ENCODE data around the gene GNPTAB.
A peak's percentile ranks its signal among the peaks of the same experiment; 100 is the strongest.

The GNPTAB gene

DNA sequence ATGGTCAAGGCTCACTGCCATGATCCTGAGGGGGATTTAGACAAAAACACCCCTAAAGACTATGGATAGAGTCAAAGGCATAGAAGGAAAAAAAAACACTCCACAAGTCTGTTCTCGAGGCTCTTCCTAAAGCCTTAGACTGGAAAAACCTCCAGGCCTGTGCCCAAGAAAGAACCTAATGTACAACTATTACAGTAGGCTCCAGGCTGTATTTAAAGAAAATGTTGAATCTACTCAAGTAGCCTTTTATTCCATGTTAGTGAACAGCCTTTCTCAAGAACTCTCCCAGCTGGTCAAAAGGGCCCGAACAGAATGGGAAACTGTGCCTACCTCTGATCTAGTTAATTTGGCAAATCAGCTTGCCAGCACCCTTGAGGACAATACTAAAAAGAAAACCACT is 28.3 kb downstream of the GNPTAB start:
- DNase-seq, result no peak

DNA sequence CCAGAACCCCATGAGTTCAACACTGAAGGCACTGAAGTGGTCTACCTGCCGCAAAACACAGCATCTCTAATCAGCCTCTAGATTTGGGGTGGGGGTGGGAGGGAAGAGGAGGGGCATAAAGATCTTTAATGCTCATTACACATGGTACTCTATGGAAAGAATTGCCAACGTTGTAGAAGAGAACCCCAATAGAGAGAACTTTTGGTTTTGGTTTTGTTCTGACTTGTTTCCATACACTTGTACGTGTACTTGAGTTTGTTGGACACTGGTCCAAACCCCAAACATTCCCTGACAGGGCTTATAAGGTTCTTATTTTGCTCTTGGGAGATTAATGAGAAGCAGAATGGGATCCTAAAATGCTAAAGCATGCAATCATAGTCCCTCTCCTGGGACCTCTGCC is 31.0 kb downstream of the GNPTAB start:
- DNase-seq, result peak; percentile 53

DNA sequence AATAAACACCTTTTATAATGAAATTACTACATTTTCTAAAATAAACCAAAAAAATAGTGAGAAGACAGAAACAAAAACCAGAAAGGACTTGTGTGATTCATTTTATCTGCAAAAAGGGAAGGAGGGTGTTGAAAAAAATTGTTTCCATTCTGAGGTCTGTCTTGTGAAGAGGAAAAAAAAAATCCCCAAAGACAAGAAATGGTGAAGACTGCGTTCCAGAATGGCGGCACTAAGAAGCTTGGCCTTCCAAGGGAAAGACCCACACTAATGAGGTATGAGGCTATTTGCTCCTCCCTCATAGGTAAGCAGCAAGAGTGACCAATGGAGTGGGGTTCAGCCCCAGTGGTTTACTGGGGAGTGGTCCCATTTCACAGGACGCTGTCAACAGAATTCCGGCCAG is 35.0 kb downstream of the GNPTAB start:
- DNase-seq, result peak; percentile 39

DNA sequence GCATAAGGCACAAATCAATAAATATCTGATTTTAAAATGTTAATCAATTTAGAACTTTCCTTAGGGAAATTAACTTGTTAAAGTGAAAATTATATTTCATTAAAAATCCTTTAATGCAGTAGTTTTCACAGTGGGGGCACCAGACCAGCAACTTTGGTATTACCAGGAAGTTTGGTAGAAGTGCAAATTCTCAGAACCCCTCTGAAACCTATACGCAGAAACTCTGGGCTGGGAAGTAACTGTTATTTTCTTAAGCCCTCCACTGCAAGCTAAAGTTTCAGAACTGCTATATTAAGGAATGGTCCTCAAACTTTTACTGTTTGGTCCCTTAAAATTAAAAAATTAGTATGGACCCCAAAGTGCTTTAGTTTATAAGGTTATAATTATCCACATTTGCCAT is 35.7 kb downstream of the GNPTAB start:
- peak; percentile 69 for DNase-seq

DNA sequence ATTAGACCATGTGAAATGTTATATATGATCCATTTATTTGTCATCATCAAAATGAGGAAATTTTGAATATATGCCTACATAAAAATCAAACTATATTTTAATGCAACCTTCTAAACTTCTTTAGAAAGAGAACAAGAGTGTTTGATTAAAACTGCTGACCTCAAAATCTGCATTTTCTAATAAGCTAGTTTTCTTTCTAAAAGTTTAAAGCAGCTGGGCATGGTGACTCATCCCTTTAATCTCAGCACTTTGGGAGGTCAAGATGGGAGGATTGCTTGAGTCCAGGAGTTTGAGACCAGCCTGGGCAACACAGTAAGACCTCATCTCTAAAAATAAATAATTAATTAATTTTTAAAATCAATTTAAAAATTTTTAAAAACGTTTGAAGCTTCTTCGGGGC is 36.2 kb downstream of the GNPTAB start:
- DNase-seq, result peak; percentile 30

DNA sequence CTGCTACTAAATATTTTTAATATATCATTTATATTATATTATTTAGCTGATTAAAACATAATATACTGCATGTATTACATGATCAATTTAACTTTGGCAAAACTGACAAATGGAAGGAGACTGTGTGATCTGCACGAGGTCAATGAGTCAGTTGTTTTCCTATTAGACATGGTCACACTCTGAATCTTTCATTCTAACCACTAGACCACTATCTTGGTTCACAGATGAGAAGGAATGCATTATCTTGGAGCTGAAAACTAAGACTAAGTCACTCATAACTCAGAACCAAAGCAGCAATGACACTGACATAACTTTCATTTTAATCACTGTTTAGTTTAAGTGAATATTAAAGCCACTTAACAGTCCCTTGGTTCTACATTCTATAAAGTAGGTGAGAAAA is 37.4 kb downstream of the GNPTAB start:
- DNase-seq, result peak; percentile 85

DNA sequence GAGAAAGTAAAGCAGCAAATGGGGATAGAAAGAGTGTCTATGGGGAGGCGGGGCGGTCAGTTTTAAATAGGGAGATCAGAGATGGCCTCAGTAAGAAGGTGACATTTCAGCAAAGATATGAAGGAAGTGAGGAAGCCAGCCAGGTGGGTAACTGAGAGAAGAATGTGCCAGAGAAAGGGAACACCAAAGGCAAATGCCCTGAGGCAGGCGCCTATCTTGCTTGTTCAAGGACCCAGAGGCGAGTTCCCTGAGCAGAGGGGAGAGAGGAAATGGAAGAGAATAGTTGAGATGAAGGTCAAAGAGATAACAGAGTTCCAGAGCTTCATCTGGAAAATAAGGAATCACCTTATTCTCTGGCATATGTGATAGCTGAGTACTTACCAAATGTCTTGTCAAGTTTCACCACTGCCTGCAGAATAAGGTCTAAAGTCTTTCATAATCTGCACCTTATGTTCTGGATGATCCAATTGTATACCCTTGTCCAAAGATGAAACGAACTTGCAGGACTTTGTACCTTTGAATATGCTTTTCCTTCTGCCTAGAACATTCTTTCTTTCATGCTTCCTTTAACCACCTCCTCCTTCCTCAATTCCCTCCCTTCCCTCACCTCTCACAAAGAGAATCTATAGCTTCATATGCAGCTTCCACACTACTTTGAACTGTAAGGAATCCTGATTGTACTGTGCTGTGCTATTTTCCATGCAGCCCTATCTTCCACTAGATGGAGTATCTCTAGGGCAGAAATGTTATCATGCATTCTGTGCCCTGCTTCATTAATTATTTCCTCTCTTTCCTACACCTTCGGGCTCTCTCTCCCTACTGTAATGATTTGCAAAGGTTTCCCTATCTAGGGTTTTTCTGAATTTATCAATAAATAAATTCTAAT is 38.5 kb downstream of the GNPTAB start:
- DNase-seq, result no peak

DNA sequence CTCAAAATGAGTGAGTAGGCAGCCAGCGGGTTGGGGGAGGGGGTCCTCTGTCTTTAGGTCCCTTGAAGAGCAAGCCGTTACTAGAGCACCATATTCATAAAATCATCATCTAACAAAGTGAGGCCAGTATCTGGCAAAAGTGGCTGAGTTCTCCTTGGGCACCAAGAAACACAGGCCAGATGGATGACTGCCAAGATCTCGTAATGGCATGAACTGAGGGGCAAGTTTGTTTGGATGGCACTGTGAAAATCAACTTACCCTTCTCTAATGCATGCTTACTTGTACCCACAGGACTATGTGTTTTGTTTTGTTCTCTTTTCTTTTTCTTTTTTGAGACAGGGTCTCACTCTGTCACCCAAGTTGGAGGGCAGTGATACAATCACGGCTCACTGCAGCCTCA is 41.6 kb downstream of the GNPTAB start:
- no peak for DNase-seq

DNA sequence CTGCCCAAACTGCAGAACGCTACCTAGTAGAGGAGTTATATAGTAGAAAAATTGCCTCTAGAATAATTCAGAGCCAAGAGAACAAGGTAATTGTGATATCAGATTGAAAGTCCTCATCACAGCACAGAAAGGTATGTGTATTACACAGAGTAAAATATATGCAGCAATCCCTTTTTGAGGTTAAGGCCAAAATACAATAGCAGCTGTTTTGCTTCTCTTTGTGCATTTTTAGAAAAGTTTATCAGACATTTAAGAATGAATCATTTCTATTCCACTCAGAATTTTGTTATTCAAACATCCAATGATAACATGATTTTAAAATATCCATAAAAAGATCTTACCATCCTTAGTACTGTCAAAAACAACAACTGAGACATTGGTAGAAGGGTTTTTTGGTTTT is 45.1 kb downstream of the GNPTAB start:
- no peak for DNase-seq

DNA sequence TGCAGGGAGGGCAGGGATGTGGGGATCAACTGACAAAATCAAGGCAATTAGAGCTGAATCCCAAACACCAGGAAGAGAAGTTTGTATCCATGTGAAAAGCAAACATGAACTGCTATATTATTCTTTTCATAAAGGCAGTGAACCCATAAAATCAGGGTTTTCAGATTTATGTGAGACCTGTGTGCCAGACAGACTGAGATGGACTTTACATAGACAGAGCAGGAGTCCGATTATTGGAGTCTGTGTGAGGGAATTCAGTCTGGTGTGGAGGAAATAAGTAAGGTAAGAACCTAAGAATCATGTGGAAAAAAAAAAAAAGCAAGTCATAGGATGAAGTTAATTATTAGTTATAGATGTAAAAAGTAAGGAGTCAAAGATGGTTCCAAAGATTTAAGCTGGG is 46.4 kb downstream of the GNPTAB start:
- no peak for DNase-seq

DNA sequence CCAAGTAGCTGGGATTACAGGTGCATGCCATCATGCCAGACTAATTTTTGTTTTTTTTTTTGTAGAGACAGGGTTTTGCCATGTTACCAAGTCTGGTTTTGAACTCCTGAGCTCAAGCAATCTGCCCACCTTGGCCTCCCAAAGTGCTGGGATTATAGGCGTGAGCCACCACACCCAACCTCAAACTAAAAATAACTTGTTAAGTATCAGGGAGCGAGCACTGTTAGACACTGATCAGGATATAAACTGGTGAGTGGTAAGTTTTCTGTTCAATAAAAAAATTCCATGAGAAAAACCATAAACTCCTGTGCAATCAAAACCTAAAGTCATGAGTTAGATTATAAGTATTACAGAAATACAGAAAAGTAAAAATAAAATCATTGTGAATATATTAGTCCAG is 46.9 kb downstream of the GNPTAB start:
- DNase-seq, result no peak

DNA sequence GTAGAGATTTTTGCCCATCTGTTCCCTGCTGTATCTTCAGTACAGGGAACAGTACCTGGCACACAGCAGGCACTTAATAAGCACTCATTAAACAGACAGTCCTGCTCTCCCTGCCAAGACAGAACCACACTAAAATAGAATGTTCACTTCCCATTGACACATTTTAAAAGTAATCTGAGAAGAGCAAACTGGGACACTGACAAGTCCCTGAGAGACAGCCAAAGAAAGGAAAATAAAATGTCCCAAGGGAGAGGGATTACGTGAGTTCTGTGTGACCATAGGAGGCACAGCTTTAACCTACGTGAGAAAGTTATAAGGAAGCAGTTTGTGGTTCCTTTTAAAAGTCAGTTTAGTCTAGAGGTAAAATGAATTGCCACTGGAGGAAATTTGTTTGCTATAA is 47.6 kb downstream of the GNPTAB start:
- DNase-seq, result no peak

DNA sequence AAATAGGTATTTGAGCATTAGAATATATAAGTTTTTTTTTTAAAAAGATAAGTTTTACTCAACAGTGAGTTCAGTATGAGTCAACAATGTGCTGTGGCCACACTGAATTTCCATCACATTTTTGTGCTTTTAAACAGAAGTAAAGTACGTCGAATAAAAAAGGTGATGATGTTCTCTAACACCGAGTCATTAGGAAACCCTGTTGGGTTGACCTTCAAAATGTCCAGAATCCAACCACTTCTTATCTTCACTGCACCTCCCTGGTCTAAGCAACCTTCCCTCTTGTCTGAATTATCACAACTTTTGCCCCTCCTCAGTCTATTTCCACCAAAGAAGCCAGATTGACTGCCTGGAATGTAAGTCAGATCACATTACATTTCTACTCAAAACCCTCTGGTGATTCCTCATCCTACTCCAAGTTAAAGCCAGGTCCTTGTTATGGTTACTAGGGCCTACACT is 48.5 kb downstream of the GNPTAB start:
- DNase-seq, result peak; percentile 62

DNA sequence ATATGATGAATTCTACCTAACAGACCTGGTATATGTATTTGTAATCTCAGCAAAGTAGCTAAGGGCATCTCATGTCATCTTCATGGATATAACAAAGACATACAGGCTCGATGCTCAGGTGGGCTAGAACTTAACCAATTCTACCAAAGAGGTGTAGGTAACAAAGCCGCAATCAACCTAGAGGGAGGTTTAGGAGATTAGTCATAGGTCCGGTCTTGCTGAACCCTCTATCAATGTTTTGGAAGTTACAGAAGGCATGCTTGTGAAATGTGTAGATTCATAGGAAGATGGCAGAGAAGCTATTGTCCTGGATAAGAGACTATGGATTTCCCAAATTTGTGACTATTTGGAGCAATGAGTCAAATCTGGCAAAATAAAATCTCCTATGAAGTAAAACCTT is 48.9 kb downstream of the GNPTAB start:
- peak; percentile 61 for DNase-seq

DNA sequence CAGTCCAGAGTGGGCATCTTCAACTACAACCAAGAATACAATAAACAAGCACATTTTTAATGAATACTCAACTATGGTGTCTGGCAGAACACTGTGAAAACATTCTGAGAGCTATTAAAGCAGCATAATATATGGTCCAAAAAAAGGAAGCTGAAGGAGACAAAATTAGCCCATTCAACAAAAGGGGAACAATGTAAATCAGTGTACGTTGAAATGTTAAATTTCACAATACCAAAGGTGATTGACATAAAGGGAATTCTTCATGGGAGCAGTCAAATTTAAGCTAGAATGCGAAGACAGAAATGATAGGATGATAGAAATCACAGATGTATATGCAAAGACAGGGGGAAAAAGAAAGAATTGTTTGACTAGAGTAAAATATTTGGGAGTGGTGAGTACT is 50.2 kb downstream of the GNPTAB start:
- no peak for DNase-seq

DNA sequence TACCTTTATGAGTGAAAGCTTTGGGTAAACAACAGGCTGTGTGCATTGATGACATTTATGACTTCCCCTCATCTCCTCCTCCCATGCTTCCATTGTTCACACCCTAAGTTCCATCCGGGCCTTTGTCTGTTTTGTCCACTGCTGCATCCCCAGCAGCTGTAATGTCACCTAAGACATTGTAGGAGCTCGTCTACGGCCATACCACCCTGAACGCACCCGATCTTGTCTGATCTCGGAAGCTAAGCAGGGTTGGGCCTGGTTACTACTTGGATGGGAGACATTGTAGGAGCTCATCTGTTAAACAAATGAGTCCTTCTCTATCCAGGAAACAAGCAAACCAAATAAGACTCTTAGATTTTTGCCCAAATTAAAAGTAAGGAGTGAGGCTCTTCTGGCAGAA is 51.1 kb downstream of the GNPTAB start:
- DNase-seq, result no peak

DNA sequence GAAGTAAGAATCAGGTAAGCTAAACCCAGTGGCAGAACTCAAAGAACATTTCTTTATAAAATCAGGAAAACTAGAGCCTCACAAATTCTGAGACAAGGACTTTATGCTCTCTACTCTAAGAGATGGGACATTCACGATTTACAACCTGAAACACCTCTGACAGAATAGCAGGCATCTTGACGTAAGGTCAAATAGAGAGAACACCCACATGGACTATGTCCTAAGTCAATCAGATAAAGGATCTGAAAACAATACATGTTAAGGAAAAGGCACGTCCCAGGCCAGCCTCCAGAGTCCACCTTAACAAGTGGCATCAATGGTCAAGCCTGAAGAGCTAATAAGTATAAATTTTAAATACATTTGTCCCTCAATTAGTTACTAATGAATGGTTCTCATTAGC is 51.6 kb downstream of the GNPTAB start:
- no peak for DNase-seq

DNA sequence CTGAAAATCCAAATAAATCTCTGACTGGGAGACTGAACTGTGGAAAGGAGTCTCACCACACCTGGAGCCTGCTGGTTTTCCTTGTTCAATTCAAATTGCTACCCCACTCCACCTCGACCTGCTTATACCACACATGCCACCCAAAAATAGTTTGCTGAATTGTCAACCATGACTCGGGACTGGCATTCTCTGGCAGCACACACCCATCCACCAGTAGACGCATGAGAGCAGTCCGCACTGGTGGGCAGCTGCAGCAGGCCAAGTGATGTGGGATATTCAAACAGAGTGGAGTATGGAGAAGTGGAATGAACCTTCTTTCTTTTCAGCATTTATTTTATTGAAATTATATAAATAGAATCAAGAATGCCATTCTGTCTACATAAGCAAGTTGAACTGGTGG is 52.8 kb downstream of the GNPTAB start:
- DNase-seq, result no peak

DNA sequence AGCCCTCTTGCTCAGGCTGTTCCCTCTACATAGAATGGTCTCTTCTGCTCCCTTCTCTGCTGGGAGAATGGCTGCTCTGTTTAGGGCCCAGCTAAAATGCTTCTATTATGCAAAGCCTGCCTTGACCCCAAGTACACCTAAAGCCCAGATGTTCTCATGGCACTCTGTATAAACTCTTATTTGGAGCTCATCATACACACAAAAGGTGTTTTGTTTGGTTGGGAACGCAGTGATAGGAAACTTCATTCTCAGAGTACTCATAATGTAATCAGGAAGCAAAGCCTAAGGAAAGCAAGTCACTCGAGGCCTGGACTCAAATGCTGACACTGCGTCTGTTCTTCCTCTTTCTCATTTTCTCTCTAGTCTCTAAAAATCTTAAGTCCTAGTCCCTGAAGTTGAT is 53.3 kb downstream of the GNPTAB start:
- DNase-seq, result no peak

DNA sequence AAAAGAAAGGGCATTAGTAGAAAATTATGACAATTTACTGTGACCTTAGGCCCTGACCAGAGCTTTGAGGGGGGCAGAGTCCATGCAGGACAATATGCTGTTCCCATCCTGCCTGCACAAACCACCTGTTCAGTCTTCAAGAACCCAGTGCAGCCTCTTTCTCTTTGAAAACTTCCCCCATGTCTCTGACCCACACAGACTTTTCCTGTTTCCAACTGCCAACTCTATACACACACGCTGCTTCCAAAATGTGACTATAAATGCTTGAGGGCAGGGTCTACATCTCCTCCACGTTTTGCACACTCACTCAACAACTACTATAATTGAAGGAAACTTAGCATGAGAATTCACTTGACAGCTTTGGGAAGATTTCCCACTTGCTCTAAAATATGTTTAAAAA is 54.9 kb downstream of the GNPTAB start:
- DNase-seq, result no peak

DNA sequence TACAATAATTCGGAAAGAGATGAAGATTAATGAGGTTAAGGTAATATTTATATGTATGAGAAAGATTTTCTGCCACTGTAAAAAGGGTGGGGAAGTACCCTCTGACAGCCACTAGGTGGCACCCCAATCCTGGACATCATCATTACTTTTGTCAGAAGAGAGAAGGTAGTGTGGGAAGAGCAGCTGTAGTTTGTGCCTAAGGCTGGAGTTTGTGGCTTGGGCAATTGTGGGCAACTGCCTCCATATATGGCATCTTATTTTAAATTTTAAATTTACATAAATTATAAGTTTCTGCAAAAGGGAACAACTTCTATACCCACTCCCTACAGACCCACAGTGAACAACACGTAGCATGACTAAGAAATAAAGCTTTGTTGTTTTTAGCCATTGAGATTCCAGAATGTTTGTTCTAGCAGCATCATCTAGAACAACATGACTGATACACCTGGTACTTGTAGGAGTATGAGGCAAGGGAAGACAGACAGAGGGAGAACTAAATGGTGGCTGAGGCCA is 57.1 kb downstream of the GNPTAB start:
- DNase-seq, result peak; percentile 83

DNA sequence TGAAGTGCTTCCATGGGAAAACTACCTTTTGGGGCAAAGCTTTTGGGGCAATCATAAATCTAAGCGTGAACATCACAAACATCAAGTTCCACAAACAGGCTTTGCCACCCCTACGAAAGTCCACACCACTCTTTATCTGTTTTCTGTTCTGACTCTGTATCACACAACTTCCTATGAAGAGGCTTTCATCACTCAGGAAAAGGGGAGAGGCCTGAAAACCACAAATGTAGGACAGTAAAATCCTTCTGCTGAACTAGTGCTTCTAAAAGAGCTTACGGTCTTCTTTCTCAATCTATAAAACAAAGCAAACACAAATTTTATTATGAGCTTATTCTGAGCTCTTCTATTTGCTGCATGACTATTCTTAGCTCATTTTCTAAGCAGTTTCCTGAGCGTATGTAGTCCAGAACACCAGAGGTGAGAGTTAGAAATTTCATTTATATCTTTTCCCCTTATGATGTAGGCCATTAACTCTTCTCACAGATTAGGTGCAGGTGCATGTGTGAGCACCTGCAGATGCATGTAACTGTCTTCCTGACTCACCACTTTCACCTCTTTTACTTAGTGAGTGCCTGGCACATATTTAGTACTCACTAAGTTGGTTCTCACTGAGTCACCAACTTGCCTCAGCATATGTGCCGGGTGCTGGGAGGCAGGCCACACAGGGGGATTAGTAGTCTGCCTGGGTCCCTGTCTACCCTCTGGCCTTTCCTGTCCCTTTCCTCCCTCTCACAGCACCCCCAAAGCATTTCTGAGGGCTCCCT is 58.6 kb downstream of the GNPTAB start:
- peak; percentile 58 for DNase-seq

DNA sequence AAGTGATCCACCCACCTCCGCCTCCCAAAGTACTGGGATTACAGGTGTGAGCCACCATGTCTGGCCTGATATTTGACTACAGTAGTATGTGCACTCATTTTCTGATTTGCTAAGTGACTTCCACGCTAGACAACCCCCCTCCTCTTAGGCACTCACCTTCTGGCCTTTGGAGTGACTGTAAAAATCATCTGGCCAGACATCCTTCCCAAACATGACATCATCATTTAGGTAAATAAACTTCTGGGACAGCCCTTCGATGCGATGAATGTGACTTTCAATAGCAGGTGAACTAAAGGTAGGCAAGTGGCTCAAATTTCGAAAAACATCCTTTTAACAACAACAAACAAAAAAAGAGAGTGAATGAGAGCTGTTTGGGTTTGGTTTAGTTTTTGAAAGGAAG is 60.9 kb downstream of the GNPTAB start:
- DNase-seq, result no peak

DNA sequence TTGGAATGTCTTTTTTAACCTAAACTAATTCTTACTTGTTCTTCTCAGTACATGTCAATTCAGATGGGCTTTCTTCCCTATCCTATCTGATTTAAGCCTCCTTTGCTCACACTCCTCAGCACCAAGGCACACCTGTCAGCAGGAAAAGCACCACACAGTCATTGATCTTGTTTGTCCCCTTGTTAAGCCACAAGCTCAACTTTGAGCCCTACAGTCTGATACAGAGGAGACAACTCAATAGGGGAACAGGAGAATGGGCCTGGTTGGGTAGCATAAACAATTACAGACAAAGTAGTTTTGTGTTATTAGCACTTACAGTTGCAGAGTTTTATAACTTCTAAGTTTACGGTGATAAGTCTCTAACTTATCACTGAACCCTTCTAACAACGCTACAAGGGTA is 62.0 kb downstream of the GNPTAB start:
- no peak for DNase-seq
